K562 (cell line): ENCODE data around the gene AGPAT1.

Source experiments
- CBX2 ChIP-seq: fragments of 200-600 bp; sonication (generic); IDR thresholded peaks from one replicate; pipeline ENCODE4 v1.6.1; 2012; ENCODE audit warnings: mild to moderate bottlenecking, low read length, inconsistent platforms; ENCODE audit not compliant: insufficient read depth, poor library complexity, severe bottlenecking
- CBX3 ChIP-seq, 2 experiments: IDR thresholded peaks; 1 replicate in 1 of 2; 2 replicates in 1 of 2; pipeline ENCODE4 v1.6.1; 2012; ENCODE audit warnings: inconsistent platforms in 2 of 2, low read length in 2 of 2, borderline replicate concordance in 1 of 2, control low read depth in 1 of 2
- KLF6 ChIP-seq: fragments of 250-450 bp; sonication (Bioruptor Pico); IDR thresholded peaks from 2 replicates; pipeline ENCODE4 v1.4.0; 2020; ENCODE audit warnings: mild to moderate bottlenecking, moderate library complexity, borderline replicate concordance
- MAZ ChIP-seq, 2 experiments: fragments of 450-650 bp in 1 of 2; sonication (generic) in 1 of 2; formaldehyde crosslinking; IDR thresholded peaks in 1 of 2; conservative IDR thresholded peaks in 1 of 2; 2 replicates each; pipeline versions ENCODE4 v1.4.0 to v1.5.0; 2020; ENCODE audit warnings: mild to moderate bottlenecking in 1 of 2, missing genetic modification reagents in 1 of 2
- POLR2A ChIP-seq: fragments of 450-650 bp; conservative IDR thresholded peaks from 2 replicates; pipeline ENCODE4 v1.6.1; 2016
- TF ChIP-seq, protein P1 (sequence below): IDR thresholded peaks from 2 replicates; pipeline ENCODE4 v1.6.1; 2016; ENCODE audit warnings: missing genetic modification characterization, missing compliant biosample characterization

DNA sequence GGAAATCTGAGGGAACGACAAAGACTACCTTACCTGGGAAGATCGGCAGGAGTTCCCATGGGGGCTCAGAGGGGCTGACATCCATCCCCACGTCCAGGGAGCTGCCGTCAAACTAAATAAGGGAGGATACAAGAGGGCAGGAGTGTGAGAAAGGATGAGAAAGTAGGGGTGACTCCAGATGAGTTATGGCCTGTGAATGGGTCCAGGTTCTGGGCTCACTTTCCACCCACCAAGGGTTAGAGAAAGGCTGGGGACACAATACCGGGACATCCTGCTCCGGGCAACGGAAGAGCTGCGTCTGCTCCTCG lies 48.5 kb downstream of the AGPAT1 start:
- no peak for TF ChIP-seq MAZ (CRISPR knock-in tag; conservative IDR thresholded peaks at IDR 0.05 in 1 of 2, IDR thresholded peaks at IDR 0.05 in 1 of 2)
- TF ChIP-seq KLF6 (CRISPR knock-in tag): no peak
- TF ChIP-seq CBX3 (IDR thresholded peaks at IDR 0.05; ENCODE audit: borderline replicate concordance in 1 of 2, low read length in 2 of 2): no peak
- TF ChIP-seq, protein P1, sequence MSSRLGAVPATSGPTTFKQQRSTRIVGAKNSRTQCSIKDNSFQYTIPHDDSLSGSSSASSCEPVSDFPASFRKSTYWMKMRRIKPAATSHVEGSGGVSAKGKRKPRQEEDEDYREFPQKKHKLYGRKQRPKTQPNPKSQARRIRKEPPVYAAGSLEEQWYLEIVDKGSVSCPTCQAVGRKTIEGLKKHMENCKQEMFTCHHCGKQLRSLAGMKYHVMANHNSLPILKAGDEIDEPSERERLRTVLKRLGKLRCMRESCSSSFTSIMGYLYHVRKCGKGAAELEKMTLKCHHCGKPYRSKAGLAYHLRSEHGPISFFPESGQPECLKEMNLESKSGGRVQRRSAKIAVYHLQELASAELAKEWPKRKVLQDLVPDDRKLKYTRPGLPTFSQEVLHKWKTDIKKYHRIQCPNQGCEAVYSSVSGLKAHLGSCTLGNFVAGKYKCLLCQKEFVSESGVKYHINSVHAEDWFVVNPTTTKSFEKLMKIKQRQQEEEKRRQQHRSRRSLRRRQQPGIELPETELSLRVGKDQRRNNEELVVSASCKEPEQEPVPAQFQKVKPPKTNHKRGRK: no peak
- TF ChIP-seq CBX2: no peak
- no peak for TF ChIP-seq POLR2A
